Neuron (in vitro differentiated cells): ENCODE data around the gene DNAJC5.
A peak's percentile ranks its signal among the peaks of the same experiment; 100 is the strongest.

ENCODE experiments used
- H2AFZ ChIP-seq: one replicate; pipeline ENCODE4 v1.6.1; 2013; ENCODE audit warnings: low read depth, mild to moderate bottlenecking, inconsistent platforms, low read length, moderate library complexity
- H3K27me3 ChIP-seq: one replicate; pipeline ENCODE4 v1.6.1; 2013; ENCODE audit warnings: low read length; ENCODE audit not compliant: insufficient read depth
- H3K36me3 ChIP-seq: one replicate; pipeline ENCODE4 v1.6.1; 2013; ENCODE audit warnings: low read length; ENCODE audit not compliant: insufficient read depth
- H3K4me1 ChIP-seq: one replicate; pipeline ENCODE4 v1.6.1; 2013; ENCODE audit warnings: low read length; ENCODE audit not compliant: insufficient read depth
- H3K4me3 ChIP-seq: 2 replicates; pipeline ENCODE4 v1.5.1; 2013; ENCODE audit warnings: mild to moderate bottlenecking, low read length, moderate library complexity
- H3K9me3 ChIP-seq: one replicate; pipeline ENCODE4 v1.6.1; 2013; ENCODE audit warnings: low read length

DNAJC5 gene

GRCh38 chr20:63893999-63894357 lies 948 bp upstream of the DNAJC5 start:
- Histone ChIP-seq H2AFZ (no peak overlapping the region), H3K4me1 (peaks cover 13% of the 10 kb centered on the region), H3K9me3 (no peaks in the 10 kb centered on the region), H3K36me3 (peaks cover 29% of the 10 kb centered on the region), H3K4me3 (peak overlapping the region; percentile 86), H3K27me3 (no peaks in the 10 kb centered on the region)

DNA sequence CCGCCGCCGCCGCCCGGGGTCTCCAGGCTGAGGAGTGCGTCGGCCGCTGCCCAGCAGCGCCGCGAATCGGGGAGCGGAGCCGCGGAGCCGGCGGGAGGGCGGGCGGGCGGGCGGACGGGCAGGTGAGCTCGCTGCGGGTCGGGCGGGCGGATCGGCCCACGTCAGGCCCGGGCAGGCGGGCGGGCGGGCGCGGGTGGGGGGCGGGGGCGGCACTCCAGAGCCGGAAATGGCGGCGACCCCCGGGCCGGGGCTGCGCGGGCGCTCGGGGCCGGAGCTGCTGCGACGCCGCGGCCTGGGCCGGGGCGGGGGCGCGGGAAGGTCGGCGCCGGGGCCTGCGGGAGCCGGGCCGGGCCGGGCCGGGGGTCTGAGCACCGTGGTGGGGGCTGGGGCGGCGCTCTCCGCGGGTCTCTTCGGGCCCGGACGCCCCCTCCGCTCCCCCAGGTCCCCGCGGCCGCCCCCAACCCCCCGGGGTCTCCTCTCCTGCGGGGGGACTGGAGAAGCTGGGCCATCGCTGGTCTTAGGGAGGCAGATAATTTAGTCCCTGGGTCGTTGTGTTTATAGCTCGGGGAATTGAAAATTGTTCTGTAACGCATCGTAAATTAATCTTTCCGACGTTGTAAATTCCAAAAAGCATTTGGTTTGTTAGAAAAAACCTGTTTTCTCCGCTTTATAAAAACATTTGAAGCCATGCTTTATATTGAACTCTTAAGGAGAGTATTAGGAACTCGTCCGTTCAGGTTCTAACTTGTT lies 451 bp downstream of the DNAJC5 start:
- H3K36me3 ChIP-seq, result peaks cover 15% of the 10 kb centered on the region
- no peaks in the 10 kb centered on the region for H3K9me3 ChIP-seq
- no peaks in the 10 kb centered on the region for H3K27me3 ChIP-seq

DNA sequence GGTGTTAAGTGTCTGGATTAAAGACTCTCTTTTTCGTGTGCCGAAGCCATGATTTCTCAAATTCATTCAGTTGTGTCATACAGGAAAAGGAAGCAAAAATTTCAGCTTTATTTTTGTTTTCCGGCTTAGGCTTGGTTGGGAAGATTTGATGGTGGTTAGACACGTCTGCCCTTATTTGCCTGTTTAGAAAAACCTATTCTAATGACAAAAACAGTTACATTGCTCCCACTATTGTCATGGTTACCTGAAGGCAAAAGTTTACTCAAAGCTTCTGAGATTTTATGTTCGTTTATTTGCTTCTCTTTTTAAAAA lies 982 bp downstream of the DNAJC5 start:
- peaks cover 13% of the 10 kb centered on the region for H3K4me1 ChIP-seq
- H2AFZ ChIP-seq, result no peak overlapping the region
- no peaks in the 10 kb centered on the region for H3K9me3 ChIP-seq
- no peaks in the 10 kb centered on the region for H3K27me3 ChIP-seq
- peak overlapping the region; percentile 86 for H3K4me3 ChIP-seq
- H3K36me3 ChIP-seq, result peaks cover 10% of the 10 kb centered on the region

More for the DNA sequence above, 451 bp downstream of the DNAJC5 start:
- peaks cover 13% of the 10 kb centered on the region for H3K4me1 ChIP-seq
- H3K4me3 ChIP-seq, result peak overlapping the region; percentile 86
- H2AFZ ChIP-seq, result no peak overlapping the region

DNA sequence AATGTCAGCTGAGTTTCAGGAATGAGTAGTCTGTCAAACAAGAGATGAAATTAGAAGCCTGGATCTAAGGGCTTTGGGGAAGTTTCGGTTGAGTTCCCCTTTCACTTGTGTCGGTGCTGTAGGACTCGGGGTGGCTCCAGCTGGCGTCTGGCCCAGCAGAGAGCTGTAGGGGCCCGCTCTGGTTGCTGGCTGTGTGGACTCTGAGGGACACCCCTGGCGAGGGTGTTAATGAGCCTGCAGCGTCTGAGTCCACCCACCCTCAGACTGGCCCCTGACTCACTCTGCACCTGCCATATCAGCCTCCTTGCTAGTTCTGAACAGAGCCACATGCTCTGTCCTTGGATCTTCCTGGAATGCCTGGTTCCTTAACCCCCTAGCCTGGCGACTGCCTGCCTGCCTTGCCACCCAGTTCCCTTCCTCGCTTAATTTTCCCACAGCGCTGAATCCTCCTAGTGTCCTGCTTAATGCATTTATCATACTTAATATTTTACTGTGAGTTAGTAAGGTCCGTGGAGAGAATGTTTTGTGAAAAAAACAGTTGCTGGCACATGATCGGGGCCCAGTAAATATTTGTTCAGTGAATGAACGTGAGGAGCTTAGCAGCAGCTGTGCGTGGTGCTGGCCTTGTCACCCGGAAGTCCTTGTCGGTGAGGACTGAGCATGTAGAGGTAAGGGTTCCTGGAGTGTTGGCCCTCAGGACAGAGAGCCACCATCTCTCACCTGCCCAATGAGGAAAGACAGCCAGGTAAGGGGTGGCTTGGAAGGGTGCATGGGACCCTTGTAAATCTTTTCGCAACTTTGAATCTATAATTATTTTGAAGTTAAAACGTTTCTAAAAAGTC lies 1.6 kb downstream of the DNAJC5 start:
- Histone ChIP-seq H3K4me3 (peak overlapping the region; percentile 86), H3K36me3 (peaks cover 5% of the 10 kb centered on the region), H3K27me3 (no peaks in the 10 kb centered on the region)

DNA sequence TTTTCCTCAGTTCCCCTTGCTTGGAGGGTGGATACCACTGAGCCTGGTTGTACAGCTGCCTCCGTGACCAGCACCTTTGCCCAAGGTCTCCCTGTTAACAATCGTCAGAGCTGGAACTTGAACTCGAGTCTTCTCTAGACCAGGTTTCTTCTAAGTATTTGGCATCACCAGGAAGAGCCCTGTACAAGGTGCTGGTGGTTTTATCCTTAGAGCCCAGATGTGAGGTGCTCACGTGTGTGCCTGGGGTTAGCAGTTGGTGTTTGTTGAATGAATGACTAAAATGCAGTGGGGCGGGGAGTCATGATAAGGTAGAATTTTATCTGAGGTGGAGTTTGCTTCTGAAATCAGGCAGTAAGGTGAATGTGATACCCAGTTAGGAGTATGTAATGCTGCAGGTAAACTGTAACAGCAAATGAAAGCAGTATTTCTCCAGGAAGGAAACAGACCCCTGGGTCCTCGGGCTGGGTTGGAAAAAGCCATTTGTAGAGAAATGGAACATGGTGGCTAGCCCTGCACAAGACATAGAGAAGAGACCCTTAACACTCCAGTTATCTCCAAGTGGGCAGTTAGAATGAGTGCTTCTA lies 3.1 kb downstream of the DNAJC5 start:
- Histone ChIP-seq H3K4me3 (no peak overlapping the region), H3K4me1 (peaks cover 13% of the 10 kb centered on the region), H2AFZ (no peak overlapping the region), H3K27me3 (no peaks in the 10 kb centered on the region), H3K36me3 (peaks cover 4% of the 10 kb centered on the region), H3K9me3 (no peaks in the 10 kb centered on the region)

More for the DNA sequence above, 1.6 kb downstream of the DNAJC5 start:
- Histone ChIP-seq H3K9me3 (no peaks in the 10 kb centered on the region), H2AFZ (no peak overlapping the region), H3K4me1 (peaks cover 13% of the 10 kb centered on the region)

DNA sequence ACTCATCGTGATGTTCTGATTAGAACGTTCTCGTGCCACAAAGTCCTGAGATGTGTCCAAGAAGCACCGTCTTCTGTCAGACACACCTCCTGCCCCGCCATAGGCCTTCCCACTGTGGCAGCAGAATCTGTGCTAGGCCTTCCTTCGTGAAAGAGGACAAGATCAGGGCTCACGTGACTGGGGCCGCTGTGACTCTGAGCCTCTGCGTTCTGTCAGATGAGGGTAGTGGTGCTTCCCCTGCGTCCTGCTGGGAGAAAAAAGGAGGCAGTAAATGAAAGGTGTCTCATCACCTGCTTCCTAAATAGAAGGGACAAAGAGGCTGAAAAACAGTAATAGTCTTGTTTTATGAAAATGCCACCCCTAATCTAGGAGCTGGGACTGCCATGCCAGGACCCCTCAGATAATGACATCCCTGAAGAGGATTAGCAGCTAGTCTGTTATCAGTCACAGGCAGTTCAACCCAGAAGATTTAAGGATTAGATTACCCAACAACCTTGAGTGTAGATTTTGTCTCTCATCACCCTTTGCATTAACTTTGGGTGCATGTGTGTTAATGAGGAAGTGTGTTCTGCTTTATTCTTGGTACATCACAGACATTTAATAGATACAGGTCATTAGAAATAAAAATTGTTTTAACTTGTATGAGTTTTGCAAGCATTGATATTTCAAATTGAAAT lies 4.1 kb downstream of the DNAJC5 start:
- H3K4me1 ChIP-seq, result peaks cover 12% of the 10 kb centered on the region
- H3K4me3 ChIP-seq, result no peak overlapping the region
- H3K27me3 ChIP-seq, result no peaks in the 10 kb centered on the region
- peaks cover 4% of the 10 kb centered on the region for H3K36me3 ChIP-seq
- H3K9me3 ChIP-seq, result no peaks in the 10 kb centered on the region
- H2AFZ ChIP-seq, result no peak overlapping the region

- Histone ChIP-seq H3K36me3 (peaks cover 4% of the 10 kb centered on the region), H3K4me3 (no peak overlapping the region), H3K27me3 (no peaks in the 10 kb centered on the region), H3K9me3 (no peaks in the 10 kb centered on the region), H3K4me1 (peaks cover 10% of the 10 kb centered on the region), H2AFZ (no peak overlapping the region)
Measured at GRCh38 chr20:63900413-63900812, 5.5 kb downstream of the DNAJC5 start.

GRCh38 chr20:63903796-63904561 lies 9.1 kb downstream of the DNAJC5 start:
- no peak overlapping the region for H2AFZ ChIP-seq
- H3K27me3 ChIP-seq, result no peaks in the 10 kb centered on the region
- no peaks in the 10 kb centered on the region for H3K9me3 ChIP-seq

DNA sequence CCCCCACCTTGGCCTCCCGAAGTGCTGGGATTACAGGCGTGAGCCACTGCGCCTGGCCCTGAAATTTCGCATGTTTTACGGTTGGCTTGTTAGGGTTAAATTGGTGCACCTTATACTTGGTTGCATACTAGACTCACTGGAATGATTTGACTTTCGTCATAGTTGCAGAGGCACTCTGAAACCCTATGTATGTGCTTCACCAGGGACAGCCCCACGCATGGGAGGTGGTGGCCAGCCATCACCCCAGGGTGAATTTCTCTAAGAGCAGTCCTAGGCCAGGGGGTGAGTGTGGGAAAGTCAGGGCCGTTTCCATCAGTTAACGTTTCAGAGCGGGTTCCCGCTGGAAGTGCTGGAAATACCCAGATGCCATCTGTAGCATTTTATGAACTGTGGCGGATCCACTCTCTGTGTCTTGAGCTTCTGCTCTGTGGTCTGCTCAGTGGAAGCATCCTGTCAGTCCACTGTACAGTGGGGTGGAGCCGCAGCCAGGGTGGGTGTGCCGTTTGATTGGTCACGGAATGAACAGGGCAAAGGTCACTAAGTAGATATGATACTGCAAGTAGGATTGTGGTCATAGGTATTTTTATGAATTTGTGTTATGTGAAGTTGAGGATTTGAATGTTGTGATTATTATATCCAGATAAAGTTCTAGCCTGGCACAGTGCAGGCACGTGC lies 13.2 kb downstream of the DNAJC5 start:
- peaks cover 3% of the 10 kb centered on the region for H3K36me3 ChIP-seq
- H2AFZ ChIP-seq, result no peak overlapping the region
- no peaks in the 10 kb centered on the region for H3K27me3 ChIP-seq
- H3K9me3 ChIP-seq, result peaks cover 3% of the 10 kb centered on the region
- H3K4me1 ChIP-seq, result no peaks in the 10 kb centered on the region
- H3K4me3 ChIP-seq, result no peak overlapping the region

More at GRCh38 chr20:63903796-63904561, 9.1 kb downstream of the DNAJC5 start:
- Histone ChIP-seq H3K36me3 (no peaks in the 10 kb centered on the region), H3K4me3 (no peak overlapping the region), H3K4me1 (no peaks in the 10 kb centered on the region)

GRCh38 chr20:63911176-63911575 lies 16.2 kb downstream of the DNAJC5 start:
- Histone ChIP-seq H3K36me3 (peaks cover 3% of the 10 kb centered on the region), H3K9me3 (peaks cover 5% of the 10 kb centered on the region), H3K4me3 (no peak overlapping the region), H3K27me3 (no peaks in the 10 kb centered on the region), H2AFZ (no peak overlapping the region), H3K4me1 (peaks cover 3% of the 10 kb centered on the region)

- Histone ChIP-seq H3K4me1 (peaks cover 3% of the 10 kb centered on the region), H3K9me3 (peaks cover 5% of the 10 kb centered on the region), H3K4me3 (no peak overlapping the region), H3K36me3 (peaks cover 5% of the 10 kb centered on the region), H3K27me3 (no peaks in the 10 kb centered on the region), H2AFZ (no peak overlapping the region)
Measured at GRCh38 chr20:63913768-63914167, 18.8 kb downstream of the DNAJC5 start.

DNA sequence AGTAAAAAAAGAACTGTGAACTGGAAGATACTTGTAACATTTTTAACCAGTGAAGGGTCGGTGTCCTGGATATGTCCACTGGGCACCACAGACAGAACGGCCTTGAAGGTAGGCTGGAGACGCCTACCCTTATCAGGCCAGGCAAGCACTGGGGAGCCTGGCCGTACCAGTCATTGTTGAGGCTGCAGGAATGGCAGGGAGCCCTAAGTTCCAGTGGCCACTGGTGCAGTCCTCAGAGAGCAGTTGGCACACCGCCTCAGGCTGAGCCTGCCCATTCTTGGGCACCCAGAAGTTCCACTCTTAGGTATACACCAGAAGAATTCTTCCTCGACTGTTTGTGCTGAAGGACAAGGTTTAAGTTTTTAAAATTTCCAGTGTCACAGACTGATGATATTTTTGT lies 20.5 kb downstream of the DNAJC5 start:
- peaks cover 10% of the 10 kb centered on the region for H3K36me3 ChIP-seq
- no peak overlapping the region for H3K4me3 ChIP-seq
- no peak overlapping the region for H2AFZ ChIP-seq
- peaks cover 2% of the 10 kb centered on the region for H3K9me3 ChIP-seq
- no peaks in the 10 kb centered on the region for H3K27me3 ChIP-seq
- peaks cover 3% of the 10 kb centered on the region for H3K4me1 ChIP-seq
